HepG2 (cell line): ENCODE data around the gene WNT9A.

Source experiments
- DNMT3B ChIP-seq: conservative IDR thresholded peaks from 2 replicates; pipeline ENCODE4 v1.6.1; 2016; ENCODE audit warnings: missing biosample characterization, control low read depth
- KDM2A ChIP-seq: sonication (generic); formaldehyde crosslinking; IDR thresholded peaks from 2 replicates; pipeline ENCODE4 v1.4.0; 2020; ENCODE audit warnings: low read depth, missing genetic modification reagents, borderline replicate concordance
- SMC3 ChIP-seq: IDR thresholded peaks from 2 replicates; pipeline ENCODE4 v1.6.1; 2011; ENCODE audit warnings: low read length, improper control_type of control experiment
- ZNF274 ChIP-seq: sonication (generic); formaldehyde crosslinking; IDR thresholded peaks from 2 replicates; pipeline ENCODE4 v1.5.1; 2020; ENCODE audit warnings: mild to moderate bottlenecking, missing genetic modification reagents
- TF ChIP-seq, protein P1 (sequence below): IDR thresholded peaks from 2 replicates; pipeline ENCODE4 v1.6.1; 2016
- TF ChIP-seq, protein P2 (sequence below): IDR thresholded peaks from 2 replicates; pipeline ENCODE4 v1.6.1; 2012; ENCODE audit warnings: inconsistent platforms
- TF ChIP-seq, protein P3 (sequence below): fragments of 450-650 bp; IDR thresholded peaks from 2 replicates; pipeline ENCODE4 v1.6.1; 2017; ENCODE audit warnings: mild to moderate bottlenecking

DNA sequence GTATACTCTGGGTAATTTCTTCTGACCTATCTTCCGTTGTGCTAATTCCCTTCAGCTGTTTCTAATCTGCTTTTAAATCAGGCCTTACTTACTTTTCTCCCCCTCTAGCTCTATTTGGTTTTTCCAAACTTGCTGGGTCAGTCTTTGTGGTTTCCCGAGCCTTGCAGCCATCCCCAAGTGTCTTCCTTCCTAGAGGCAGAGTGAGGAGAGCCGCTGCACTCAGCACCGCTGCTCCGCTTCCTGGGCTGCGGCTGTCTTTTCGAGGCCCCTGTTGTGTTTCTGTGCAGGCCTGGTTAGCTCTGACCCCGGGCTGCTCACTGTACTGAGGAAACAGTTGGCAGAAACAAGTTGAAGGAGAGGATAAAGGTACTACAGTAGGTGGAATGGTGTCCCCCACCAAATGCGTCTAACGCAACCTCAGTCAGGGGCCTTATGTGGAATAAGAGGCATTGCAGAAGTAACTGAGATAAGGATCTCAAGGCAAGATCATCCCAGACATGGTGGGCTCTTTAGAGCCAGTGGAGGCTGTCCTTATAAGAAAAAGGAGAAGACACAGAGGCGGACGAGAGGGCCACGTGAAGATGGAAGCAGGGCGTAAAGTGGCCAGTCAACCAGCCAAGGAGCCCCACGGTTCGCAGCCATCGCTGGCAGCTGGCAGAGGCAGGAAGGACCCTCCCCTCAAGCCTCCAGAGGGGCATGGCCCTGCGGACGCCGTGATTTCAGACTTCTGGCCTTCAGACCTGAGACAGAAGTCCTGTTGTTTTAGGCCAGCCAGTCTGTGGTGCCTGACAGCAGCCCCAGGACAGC is 10.5 kb downstream of the WNT9A start:
- TF ChIP-seq ZNF274 (CRISPR knock-in tag) (no peak), SMC3 (no peak), DNMT3B (CRISPR knock-in tag) (no peak), KDM2A (CRISPR knock-in tag) (no peak)
- TF ChIP-seq, protein P1, sequence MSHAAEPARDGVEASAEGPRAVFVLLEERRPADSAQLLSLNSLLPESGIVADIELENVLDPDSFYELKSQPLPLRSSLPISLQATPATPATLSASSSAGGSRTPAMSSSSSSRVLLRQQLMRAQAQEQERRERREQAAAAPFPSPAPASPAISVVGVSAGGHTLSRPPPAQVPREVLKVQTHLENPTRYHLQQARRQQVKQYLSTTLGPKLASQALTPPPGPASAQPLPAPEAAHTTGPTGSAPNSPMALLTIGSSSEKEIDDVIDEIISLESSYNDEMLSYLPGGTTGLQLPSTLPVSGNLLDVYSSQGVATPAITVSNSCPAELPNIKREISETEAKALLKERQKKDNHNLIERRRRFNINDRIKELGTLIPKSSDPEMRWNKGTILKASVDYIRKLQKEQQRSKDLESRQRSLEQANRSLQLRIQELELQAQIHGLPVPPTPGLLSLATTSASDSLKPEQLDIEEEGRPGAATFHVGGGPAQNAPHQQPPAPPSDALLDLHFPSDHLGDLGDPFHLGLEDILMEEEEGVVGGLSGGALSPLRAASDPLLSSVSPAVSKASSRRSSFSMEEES (CRISPR knock-in tag): no peak
- TF ChIP-seq, protein P2, sequence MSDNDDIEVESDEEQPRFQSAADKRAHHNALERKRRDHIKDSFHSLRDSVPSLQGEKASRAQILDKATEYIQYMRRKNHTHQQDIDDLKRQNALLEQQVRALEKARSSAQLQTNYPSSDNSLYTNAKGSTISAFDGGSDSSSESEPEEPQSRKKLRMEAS: no peak
- TF ChIP-seq, protein P3, sequence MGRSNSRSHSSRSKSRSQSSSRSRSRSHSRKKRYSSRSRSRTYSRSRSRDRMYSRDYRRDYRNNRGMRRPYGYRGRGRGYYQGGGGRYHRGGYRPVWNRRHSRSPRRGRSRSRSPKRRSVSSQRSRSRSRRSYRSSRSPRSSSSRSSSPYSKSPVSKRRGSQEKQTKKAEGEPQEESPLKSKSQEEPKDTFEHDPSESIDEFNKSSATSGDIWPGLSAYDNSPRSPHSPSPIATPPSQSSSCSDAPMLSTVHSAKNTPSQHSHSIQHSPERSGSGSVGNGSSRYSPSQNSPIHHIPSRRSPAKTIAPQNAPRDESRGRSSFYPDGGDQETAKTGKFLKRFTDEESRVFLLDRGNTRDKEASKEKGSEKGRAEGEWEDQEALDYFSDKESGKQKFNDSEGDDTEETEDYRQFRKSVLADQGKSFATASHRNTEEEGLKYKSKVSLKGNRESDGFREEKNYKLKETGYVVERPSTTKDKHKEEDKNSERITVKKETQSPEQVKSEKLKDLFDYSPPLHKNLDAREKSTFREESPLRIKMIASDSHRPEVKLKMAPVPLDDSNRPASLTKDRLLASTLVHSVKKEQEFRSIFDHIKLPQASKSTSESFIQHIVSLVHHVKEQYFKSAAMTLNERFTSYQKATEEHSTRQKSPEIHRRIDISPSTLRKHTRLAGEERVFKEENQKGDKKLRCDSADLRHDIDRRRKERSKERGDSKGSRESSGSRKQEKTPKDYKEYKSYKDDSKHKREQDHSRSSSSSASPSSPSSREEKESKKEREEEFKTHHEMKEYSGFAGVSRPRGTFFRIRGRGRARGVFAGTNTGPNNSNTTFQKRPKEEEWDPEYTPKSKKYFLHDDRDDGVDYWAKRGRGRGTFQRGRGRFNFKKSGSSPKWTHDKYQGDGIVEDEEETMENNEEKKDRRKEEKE: no peak
